ENCODE results near the gene AGPAT3. TPM values are rescaled to one million over a fixed set of nuclear protein-coding genes. Genes with fewer than 3 reads are reported as not detected.

The AGPAT3 gene
- total and polyA plus RNA-seq, 8 donors: 9.9 to 83.1 (median 36.7) TPM

DNA sequence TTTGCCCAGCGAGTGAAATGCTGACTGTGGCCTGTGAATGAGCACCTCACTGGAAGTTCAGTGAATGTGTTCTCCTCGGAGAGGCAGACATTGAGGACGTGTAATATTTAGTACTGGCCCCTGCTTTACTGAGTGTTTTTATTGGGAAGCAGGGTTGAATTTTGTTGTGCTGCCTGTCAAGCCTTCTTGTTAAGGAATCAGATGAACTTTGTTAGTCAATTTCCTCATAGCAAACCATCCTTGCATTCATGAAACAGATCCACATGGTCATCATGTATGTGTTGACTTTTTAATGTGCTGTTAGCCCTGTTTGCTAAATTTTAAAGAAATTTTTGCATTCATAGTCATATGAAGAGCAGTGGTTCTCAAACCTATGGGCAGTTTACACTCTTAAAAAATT, 47.9 kb downstream of the AGPAT3 start:
- DNase-seq: no peak
- WGBS, 5 donors: 96 to 100% (median 98%) methylated on average over 3 of the region's 3 CpGs
- intact Hi-C loops (cut with DNase I; ENCODE audit: low total_unique reads): no loop called here
- Histone ChIP-seq H3K4me1 (peaks cover 12 to 62% (median 35%) of the 10 kb centered on the region in 4 donors), H3K27me3 (no peaks in the 10 kb centered on the region), H3K27ac (no peak overlapping the region), H3K36me3 (peaks cover 0 to 14% (median 6%) of the 10 kb centered on the region in 4 donors), H3K4me3 (no peak overlapping the region), H3K9me3 (peaks cover 0 to 14% (median 4%) of the 10 kb centered on the region in 4 donors)
- TF ChIP-seq EP300 (IDR thresholded peaks at IDR 0.05): no peak
- TF ChIP-seq POLR2A (IDR thresholded peaks at IDR 0.05): no peak
- no peak for TF ChIP-seq POLR2AphosphoS5 (IDR thresholded peaks at IDR 0.05)
- TF ChIP-seq, protein P1, sequence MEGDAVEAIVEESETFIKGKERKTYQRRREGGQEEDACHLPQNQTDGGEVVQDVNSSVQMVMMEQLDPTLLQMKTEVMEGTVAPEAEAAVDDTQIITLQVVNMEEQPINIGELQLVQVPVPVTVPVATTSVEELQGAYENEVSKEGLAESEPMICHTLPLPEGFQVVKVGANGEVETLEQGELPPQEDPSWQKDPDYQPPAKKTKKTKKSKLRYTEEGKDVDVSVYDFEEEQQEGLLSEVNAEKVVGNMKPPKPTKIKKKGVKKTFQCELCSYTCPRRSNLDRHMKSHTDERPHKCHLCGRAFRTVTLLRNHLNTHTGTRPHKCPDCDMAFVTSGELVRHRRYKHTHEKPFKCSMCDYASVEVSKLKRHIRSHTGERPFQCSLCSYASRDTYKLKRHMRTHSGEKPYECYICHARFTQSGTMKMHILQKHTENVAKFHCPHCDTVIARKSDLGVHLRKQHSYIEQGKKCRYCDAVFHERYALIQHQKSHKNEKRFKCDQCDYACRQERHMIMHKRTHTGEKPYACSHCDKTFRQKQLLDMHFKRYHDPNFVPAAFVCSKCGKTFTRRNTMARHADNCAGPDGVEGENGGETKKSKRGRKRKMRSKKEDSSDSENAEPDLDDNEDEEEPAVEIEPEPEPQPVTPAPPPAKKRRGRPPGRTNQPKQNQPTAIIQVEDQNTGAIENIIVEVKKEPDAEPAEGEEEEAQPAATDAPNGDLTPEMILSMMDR (IDR thresholded peaks at IDR 0.05): no peak

GRCh38 chr21:43913928-43914327, 48.9 kb downstream of the AGPAT3 start:
- 56 to 61% (median 59%) methylated on average over 6 of the region's 6 CpGs for WGBS, 5 donors

DNA sequence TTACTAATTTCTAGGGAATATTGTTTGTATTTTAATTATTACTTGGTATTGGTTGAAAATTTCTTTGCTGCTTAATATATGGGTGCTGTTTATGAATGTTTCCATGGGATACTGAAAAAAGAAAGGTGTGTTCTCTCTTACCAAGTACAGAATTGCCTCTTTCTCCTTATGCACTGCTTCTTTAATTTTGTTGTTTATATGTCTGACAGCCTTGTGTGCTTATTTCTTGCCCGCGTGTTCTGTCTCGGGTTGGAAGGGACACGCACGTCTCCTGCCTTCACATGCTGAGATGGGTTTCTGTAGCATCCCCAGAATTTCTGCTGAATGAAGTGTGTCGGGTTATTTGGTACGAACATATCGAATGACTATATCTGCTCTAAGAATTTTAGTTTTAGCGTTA, 51.1 kb downstream of the AGPAT3 start:
- H3K27me3 ChIP-seq: no peaks in the 10 kb centered on the region
- TF ChIP-seq EP300 (IDR thresholded peaks at IDR 0.05) (no peak), POLR2AphosphoS5 (IDR thresholded peaks at IDR 0.05) (no peak), POLR2A (IDR thresholded peaks at IDR 0.05) (no peak)
- TF ChIP-seq, protein P1 (IDR thresholded peaks at IDR 0.05): no peak
- peaks cover 0 to 14% (median 4%) of the 10 kb centered on the region in 4 donors for H3K9me3 ChIP-seq
- H3K27ac ChIP-seq: no peak overlapping the region
- intact Hi-C loops (cut with DNase I; ENCODE audit: low total_unique reads): no loop called here
- peaks cover 0 to 14% (median 3%) of the 10 kb centered on the region in 4 donors for H3K36me3 ChIP-seq
- H3K4me1 ChIP-seq: peaks cover 6 to 60% (median 37%) of the 10 kb centered on the region in 4 donors
- no peak for DNase-seq
- WGBS, 5 donors: 60 to 88% (median 68%) methylated on average over 9 of the region's 9 CpGs
- no peak overlapping the region for H3K4me3 ChIP-seq

More at GRCh38 chr21:43913928-43914327, 48.9 kb downstream of the AGPAT3 start:
- peaks cover 7 to 62% (median 34%) of the 10 kb centered on the region in 4 donors for H3K4me1 ChIP-seq
- H3K36me3 ChIP-seq: peaks cover 0 to 14% (median 3%) of the 10 kb centered on the region in 4 donors
- TF ChIP-seq EP300 (IDR thresholded peaks at IDR 0.05): no peak
- no peak overlapping the region for H3K27ac ChIP-seq
- H3K9me3 ChIP-seq: peaks cover 0 to 14% (median 4%) of the 10 kb centered on the region in 4 donors
- no peak for DNase-seq
- no peak overlapping the region for H3K4me3 ChIP-seq
- intact Hi-C loops (cut with DNase I; ENCODE audit: low total_unique reads): no loop called here
- no peaks in the 10 kb centered on the region for H3K27me3 ChIP-seq

DNA sequence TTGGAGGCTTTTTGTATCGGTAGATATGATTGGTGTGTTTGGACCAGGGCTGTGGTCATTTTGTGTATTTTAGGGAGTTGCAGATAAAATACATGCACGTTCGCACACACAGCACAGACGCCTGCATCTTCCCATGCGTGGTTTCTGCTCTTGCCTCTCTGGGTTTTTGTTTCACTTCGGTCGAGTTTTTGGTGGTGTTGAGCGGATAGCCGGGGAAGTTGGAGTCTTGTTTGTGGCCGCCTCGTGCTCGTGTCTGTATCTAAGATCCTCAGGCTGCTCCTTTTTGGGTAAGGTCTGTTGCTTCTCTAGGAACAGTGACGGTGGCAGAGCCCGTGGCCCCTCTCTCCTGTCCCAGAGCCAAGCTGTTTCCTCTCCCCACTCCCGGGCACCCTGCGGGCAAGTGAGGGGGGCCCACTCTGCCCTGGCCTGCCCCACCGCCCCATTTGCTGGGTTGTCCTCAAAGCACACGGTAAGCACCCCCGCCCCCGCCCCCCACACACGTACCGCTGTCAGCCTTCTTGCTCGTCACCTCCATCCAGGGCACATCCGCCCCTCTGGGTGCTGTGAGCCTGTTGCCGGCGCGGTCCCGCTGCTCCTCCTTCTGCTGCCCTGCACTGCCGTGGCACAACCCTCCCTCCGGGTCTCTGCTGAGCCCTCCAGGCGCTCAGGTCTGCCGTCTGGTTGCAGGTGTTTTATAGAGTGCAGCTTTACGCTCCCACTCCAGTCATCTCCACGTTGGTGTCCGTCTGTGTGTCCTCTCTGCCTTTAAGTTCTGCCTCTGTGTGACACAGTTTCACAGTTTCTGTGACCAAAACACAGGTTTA, 51.9 kb downstream of the AGPAT3 start:
- Histone ChIP-seq H3K4me1 (peaks cover 6 to 60% (median 40%) of the 10 kb centered on the region in 4 donors), H3K4me3 (peak overlapping the region; percentile 36 to 42 (median 40)), H3K9me3 (peaks cover 0 to 14% (median 4%) of the 10 kb centered on the region in 4 donors), H3K27ac (peak overlapping the region in 3 of 5 donors; percentile 32 to 70 (median 63)), H3K36me3 (peaks cover 0 to 8% (median under 1%) of the 10 kb centered on the region in 4 donors), H3K27me3 (no peaks in the 10 kb centered on the region)
- no peak for TF ChIP-seq POLR2AphosphoS5 (IDR thresholded peaks at IDR 0.05)
- TF ChIP-seq, protein P1 (IDR thresholded peaks at IDR 0.05): no peak
- TF ChIP-seq EP300 (IDR thresholded peaks at IDR 0.05): no peak
- no peak for TF ChIP-seq POLR2A (IDR thresholded peaks at IDR 0.05)
- WGBS, 5 donors: 26 to 49% (median 35%) methylated on average over 25 to 35 of the region's 35 CpGs
- intact Hi-C loops (cut with DNase I; ENCODE audit: low total_unique reads): no loop called here
- DNase-seq: peak in 1 of 2 donors; percentile 49
